ENCODE results near the gene DLGAP1. TPM values are rescaled to one million over a fixed set of nuclear protein-coding genes. Genes with fewer than 3 reads are reported as not detected.
A peak's percentile ranks its signal among the peaks of the same experiment; 100 is the strongest.

The DLGAP1 gene
- total and polyA plus RNA-seq, 4 donors, result 16.5 to 30.7 (median 29.7) TPM

DNA sequence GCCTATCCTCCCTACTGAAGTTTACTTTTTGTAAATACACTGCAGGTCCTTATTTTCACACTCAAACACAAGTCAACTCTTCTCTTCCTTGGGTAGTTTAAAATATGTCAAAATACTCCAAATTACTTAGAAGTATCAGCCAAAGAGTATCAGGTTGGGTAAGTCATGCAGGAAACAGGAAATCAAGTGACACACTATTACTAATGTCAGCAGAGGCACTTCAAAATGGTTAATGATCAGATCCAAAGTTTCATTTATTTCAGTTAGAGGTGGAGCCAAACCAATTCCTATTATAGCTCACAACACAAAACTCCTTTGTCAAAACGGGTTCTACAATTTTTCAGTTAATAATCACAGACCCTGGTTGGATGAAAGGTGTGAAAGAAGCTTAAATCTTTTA lies 54.2 kb downstream of the DLGAP1 start:
- no peak for DNase-seq (ENCODE audit: low read depth in 4 of 6, low spot score in 6 of 6)
- no peak overlapping the region for H3K27ac ChIP-seq (ENCODE audit: low read depth, low read length)
- no peaks in the 10 kb centered on the region for H3K27me3 ChIP-seq (ENCODE audit: control insufficient read depth, insufficient read depth, low read length)
- no CpG with 5 or more reads among the region's 1 CpG for WGBS (ENCODE audit: insufficient coverage)
- H3K9me3 ChIP-seq (ENCODE audit: control insufficient read depth, insufficient read depth, low read length), result no peaks in the 10 kb centered on the region
- no peak overlapping the region for H3K4me3 ChIP-seq (ENCODE audit: low read depth, low read length)
- H3K36me3 ChIP-seq (ENCODE audit: control insufficient read depth, insufficient read depth, low read length), result no peaks in the 10 kb centered on the region
- no peaks in the 10 kb centered on the region for H3K4me1 ChIP-seq (ENCODE audit: control insufficient read depth, insufficient read depth, low read length)

DNA sequence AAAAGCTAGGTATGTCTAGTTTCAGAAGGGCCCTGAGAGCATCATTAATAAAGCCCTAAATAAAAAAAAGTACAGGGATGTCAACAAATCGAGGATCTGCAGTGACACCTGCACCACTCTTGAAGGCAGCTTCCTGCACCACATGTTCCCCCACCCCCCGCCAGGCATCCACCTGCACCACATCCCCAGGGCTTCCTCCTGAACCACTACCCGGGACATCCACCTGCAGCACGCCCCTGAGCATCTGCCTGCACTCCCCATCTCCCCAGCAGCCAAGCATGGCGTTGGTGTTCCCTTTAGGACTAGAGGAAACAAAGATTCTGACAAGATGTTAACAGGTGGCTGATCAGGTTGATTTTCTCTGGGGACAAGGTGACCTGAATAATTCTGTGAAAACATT lies 55.2 kb downstream of the DLGAP1 start:
- Histone ChIP-seq H3K27me3 (ENCODE audit: control insufficient read depth, insufficient read depth, low read length) (no peaks in the 10 kb centered on the region), H3K27ac (ENCODE audit: low read depth, low read length) (no peak overlapping the region), H3K4me1 (ENCODE audit: control insufficient read depth, insufficient read depth, low read length) (no peaks in the 10 kb centered on the region), H3K4me3 (ENCODE audit: low read depth, low read length) (no peak overlapping the region), H3K36me3 (ENCODE audit: control insufficient read depth, insufficient read depth, low read length) (no peaks in the 10 kb centered on the region), H3K9me3 (ENCODE audit: control insufficient read depth, insufficient read depth, low read length) (no peaks in the 10 kb centered on the region)
- 100% methylated on average over 2 of the region's 5 CpGs for WGBS (ENCODE audit: insufficient coverage)
- no peak for DNase-seq (ENCODE audit: low read depth in 4 of 6, low spot score in 6 of 6)

DNA sequence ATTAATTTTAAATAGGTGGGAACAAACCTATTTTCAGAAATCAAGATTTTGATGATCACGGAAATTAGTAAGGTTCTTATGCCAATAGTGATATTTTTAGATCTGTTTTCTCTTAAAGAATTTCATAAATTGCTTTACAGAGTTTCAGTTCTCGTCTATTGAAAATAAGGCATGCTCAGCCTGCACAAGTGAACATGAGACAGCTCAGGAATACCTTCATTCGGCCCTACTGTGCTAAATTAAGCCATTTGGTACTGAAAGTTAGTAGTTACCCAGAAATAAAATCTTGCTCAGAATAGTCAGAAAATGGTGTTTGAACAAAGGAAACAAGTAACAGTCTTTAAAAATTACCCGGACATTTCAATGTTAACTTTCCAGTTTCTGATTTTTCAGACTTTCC lies 60.4 kb downstream of the DLGAP1 start:
- Histone ChIP-seq H3K36me3 (ENCODE audit: control insufficient read depth, insufficient read depth, low read length) (no peaks in the 10 kb centered on the region), H3K4me3 (ENCODE audit: low read depth, low read length) (no peak overlapping the region), H3K9me3 (ENCODE audit: control insufficient read depth, insufficient read depth, low read length) (no peaks in the 10 kb centered on the region), H3K27ac (ENCODE audit: low read depth, low read length) (no peak overlapping the region), H3K27me3 (ENCODE audit: control insufficient read depth, insufficient read depth, low read length) (no peaks in the 10 kb centered on the region), H3K4me1 (ENCODE audit: control insufficient read depth, insufficient read depth, low read length) (no peaks in the 10 kb centered on the region)
- no peak for DNase-seq (ENCODE audit: low read depth in 4 of 6, low spot score in 6 of 6)
- 90% methylated on average over 2 of the region's 4 CpGs for WGBS (ENCODE audit: insufficient coverage)

DNA sequence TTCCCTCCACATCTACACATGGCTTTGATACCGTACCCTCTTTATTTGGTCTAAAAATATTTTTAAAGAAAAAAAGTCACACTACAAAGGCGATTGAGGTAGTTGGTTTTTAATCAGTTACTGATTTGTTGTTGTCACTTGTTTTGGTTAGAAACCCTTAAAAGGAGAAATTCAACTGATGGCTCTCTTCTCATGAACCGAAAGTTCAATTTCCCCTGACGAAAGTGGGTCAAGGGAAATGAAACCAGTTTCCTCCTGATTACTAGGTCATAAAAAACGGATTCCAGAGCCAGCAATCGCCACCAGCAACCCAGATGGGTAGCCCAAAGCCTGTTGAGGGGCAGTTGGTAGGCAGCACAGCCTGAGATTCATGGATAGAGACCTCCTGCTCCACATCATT lies 63.2 kb downstream of the DLGAP1 start:
- no peak overlapping the region for H3K4me3 ChIP-seq (ENCODE audit: low read depth, low read length)
- DNase-seq (ENCODE audit: low read depth in 4 of 6, low spot score in 6 of 6), result no peak
- 100% methylated on average over 1 of the region's 6 CpGs for WGBS (ENCODE audit: insufficient coverage)

DNA sequence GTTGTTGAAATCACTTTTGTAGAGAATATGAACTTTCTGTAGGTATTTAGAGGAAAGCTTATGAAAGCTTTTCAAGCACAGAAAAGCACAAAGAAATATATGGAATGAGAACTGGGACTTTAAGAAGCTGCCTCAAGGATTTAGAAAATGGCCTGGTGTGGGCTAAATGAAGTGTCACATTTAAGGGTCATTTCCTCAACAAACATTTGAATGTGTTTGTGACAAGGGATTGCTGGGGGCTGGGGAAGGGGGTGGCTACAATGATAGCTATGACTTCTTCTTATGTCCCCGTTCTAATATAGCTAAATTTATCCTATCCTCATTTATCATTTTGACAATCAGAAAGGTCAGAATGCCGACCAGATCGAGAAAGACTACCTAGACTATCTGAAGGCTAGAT lies 69.2 kb downstream of the DLGAP1 start:
- H3K27ac ChIP-seq (ENCODE audit: low read depth, low read length), result no peak overlapping the region
- 67% methylated on average over 3 of the region's 3 CpGs for WGBS (ENCODE audit: insufficient coverage)

More for the DNA sequence above, 63.2 kb downstream of the DLGAP1 start:
- Histone ChIP-seq H3K36me3 (ENCODE audit: control insufficient read depth, insufficient read depth, low read length) (no peaks in the 10 kb centered on the region), H3K4me1 (ENCODE audit: control insufficient read depth, insufficient read depth, low read length) (no peaks in the 10 kb centered on the region), H3K9me3 (ENCODE audit: control insufficient read depth, insufficient read depth, low read length) (no peaks in the 10 kb centered on the region), H3K27me3 (ENCODE audit: control insufficient read depth, insufficient read depth, low read length) (no peaks in the 10 kb centered on the region), H3K27ac (ENCODE audit: low read depth, low read length) (no peak overlapping the region)

DNA sequence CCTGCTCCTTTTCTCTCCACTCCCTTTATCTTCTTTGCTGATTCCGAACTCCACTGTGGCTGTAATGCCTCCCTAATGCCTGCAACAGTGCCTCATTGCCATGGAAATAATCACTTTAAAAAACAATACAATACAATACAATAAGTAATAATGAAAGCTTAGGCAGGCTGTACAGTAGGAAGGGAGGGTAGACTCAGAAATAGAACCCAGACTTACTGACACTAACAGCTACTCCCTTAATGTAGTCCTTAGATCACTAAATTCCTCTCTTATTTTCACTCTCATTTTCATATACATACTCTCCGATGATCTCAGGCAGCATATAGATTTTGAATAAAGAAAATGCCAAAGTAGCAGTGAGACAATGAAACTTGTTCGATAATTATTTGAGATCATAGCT lies 70.2 kb downstream of the DLGAP1 start:
- H3K36me3 ChIP-seq (ENCODE audit: control insufficient read depth, insufficient read depth, low read length), result no peaks in the 10 kb centered on the region
- peak in 1 of 6 donors; percentile 45 for DNase-seq (ENCODE audit: low read depth in 4 of 6, low spot score in 6 of 6)
- no peak overlapping the region for H3K4me3 ChIP-seq (ENCODE audit: low read depth, low read length)
- no CpG with 5 or more reads among the region's 3 CpGs for WGBS (ENCODE audit: insufficient coverage)
- no peaks in the 10 kb centered on the region for H3K27me3 ChIP-seq (ENCODE audit: control insufficient read depth, insufficient read depth, low read length)
- H3K9me3 ChIP-seq (ENCODE audit: control insufficient read depth, insufficient read depth, low read length), result no peaks in the 10 kb centered on the region
- no peak overlapping the region for H3K27ac ChIP-seq (ENCODE audit: low read depth, low read length)
- H3K4me1 ChIP-seq (ENCODE audit: control insufficient read depth, insufficient read depth, low read length), result no peaks in the 10 kb centered on the region

More for the DNA sequence above, 69.2 kb downstream of the DLGAP1 start:
- Histone ChIP-seq H3K36me3 (ENCODE audit: control insufficient read depth, insufficient read depth, low read length) (no peaks in the 10 kb centered on the region), H3K27me3 (ENCODE audit: control insufficient read depth, insufficient read depth, low read length) (no peaks in the 10 kb centered on the region), H3K9me3 (ENCODE audit: control insufficient read depth, insufficient read depth, low read length) (no peaks in the 10 kb centered on the region), H3K4me1 (ENCODE audit: control insufficient read depth, insufficient read depth, low read length) (no peaks in the 10 kb centered on the region), H3K4me3 (ENCODE audit: low read depth, low read length) (no peak overlapping the region)
- DNase-seq (ENCODE audit: low read depth in 4 of 6, low spot score in 6 of 6), result no peak

DNA sequence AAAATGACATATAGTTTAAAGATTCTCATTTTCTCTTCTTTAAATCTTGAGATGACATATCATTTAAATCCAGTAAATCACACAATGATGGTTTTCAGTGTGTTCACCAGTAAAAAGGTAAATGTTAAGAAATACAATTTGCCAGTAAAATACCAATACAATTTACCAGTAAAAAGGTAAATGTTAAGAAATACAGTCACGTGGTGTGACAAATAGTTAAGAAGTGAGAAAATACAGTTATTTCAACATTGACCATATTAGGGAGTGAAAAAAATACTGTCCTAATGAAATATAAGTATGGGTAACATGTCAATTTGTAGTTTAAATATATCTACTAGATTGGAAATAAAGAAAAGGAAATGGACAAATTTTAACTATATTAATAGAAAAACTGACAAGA lies 80.5 kb downstream of the DLGAP1 start:
- H3K4me3 ChIP-seq (ENCODE audit: low read depth, low read length), result no peak overlapping the region

DNA sequence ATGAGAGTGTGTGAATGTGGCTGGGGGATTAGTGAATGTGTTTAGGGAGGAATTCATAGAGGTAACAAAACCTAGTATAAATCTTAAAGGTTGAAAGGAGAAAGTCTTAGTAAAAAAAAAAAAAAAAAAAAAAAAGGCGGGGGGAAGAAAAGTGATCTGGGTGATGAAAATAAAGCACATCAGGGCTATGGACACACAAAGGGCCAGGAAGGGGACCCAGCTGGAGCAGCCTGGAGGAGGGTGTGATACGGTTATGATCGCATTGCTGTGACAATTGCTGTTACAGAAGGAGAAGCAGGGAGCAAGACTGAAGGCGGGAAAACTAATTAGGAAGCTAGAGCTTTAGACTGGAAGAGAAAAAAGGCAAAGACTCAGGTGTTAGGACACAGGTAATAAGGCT lies 85.4 kb downstream of the DLGAP1 start:
- Histone ChIP-seq H3K9me3 (ENCODE audit: control insufficient read depth, insufficient read depth, low read length) (no peaks in the 10 kb centered on the region), H3K27me3 (ENCODE audit: control insufficient read depth, insufficient read depth, low read length) (no peaks in the 10 kb centered on the region), H3K4me1 (ENCODE audit: control insufficient read depth, insufficient read depth, low read length) (no peaks in the 10 kb centered on the region), H3K36me3 (ENCODE audit: control insufficient read depth, insufficient read depth, low read length) (no peaks in the 10 kb centered on the region), H3K27ac (ENCODE audit: low read depth, low read length) (no peak overlapping the region), H3K4me3 (ENCODE audit: low read depth, low read length) (no peak overlapping the region)
- WGBS (ENCODE audit: insufficient coverage), result 58% methylated on average over 4 of the region's 4 CpGs
- DNase-seq (ENCODE audit: low read depth in 4 of 6, low spot score in 6 of 6), result no peak

More for the DNA sequence above, 80.5 kb downstream of the DLGAP1 start:
- WGBS (ENCODE audit: insufficient coverage), result no CpG with 5 or more reads among the region's 1 CpG
- DNase-seq (ENCODE audit: low read depth in 4 of 6, low spot score in 6 of 6), result no peak
- no peaks in the 10 kb centered on the region for H3K27me3 ChIP-seq (ENCODE audit: control insufficient read depth, insufficient read depth, low read length)
- no peaks in the 10 kb centered on the region for H3K9me3 ChIP-seq (ENCODE audit: control insufficient read depth, insufficient read depth, low read length)
- no peaks in the 10 kb centered on the region for H3K36me3 ChIP-seq (ENCODE audit: control insufficient read depth, insufficient read depth, low read length)
- H3K27ac ChIP-seq (ENCODE audit: low read depth, low read length), result no peak overlapping the region
- no peaks in the 10 kb centered on the region for H3K4me1 ChIP-seq (ENCODE audit: control insufficient read depth, insufficient read depth, low read length)

DNA sequence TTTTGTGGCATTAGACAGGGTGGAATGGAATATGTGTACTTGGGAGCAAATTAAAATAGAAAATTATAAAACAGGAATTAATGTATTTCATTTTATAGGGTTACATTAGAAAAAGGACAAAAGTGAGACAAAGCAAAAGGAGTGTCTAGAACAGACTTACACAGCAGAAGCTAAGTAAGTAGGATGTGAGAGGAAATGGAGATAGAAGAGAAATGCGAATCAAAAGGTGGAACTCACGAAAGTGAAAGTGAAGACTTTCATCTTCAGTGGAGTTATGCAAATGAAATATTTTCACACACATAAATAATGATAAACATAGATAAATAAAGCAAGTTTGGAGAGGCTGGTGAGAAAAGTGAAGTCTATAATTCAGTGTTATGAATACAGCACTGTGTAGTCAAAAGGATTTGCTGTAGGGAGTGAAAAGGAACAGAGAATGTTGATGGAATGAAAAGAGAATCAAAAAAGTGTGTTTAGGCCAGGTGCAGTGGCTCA lies 94.8 kb downstream of the DLGAP1 start:
- Histone ChIP-seq H3K27me3 (ENCODE audit: control insufficient read depth, insufficient read depth, low read length) (no peaks in the 10 kb centered on the region), H3K27ac (ENCODE audit: low read depth, low read length) (no peak overlapping the region), H3K36me3 (ENCODE audit: control insufficient read depth, insufficient read depth, low read length) (no peaks in the 10 kb centered on the region), H3K4me3 (ENCODE audit: low read depth, low read length) (no peak overlapping the region), H3K9me3 (ENCODE audit: control insufficient read depth, insufficient read depth, low read length) (no peaks in the 10 kb centered on the region), H3K4me1 (ENCODE audit: control insufficient read depth, insufficient read depth, low read length) (peaks cover 3% of the 10 kb centered on the region)
- DNase-seq (ENCODE audit: low read depth in 4 of 6, low spot score in 6 of 6), result no peak
- no CpG with 5 or more reads among the region's 2 CpGs for WGBS (ENCODE audit: insufficient coverage)

DNA sequence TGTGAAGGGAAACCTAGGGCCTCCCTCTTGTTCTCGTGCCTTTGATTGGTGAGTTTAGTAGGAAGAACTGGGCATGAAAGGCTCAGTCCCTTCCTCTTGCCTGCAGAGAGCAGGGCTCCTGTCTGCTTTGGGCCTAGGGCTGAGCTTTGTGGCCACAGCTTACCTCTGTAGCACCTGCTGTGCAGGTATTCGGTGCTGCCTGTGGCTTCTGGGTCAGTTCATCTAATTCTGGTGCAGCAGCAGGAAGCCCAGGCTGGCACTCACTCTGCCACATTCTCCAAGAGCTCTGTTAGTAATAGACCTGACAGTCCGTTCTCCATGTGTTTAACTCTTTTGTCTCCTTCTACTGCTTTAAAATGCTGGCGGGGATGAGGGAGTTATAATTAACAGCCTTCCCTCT lies 96.5 kb downstream of the DLGAP1 start:
- no peaks in the 10 kb centered on the region for H3K9me3 ChIP-seq (ENCODE audit: control insufficient read depth, insufficient read depth, low read length)
- no peaks in the 10 kb centered on the region for H3K36me3 ChIP-seq (ENCODE audit: control insufficient read depth, insufficient read depth, low read length)
- no peak overlapping the region for H3K4me3 ChIP-seq (ENCODE audit: low read depth, low read length)
- DNase-seq (ENCODE audit: low read depth in 4 of 6, low spot score in 6 of 6), result peak in 1 of 6 donors; percentile 18
- peaks cover 3% of the 10 kb centered on the region for H3K4me1 ChIP-seq (ENCODE audit: control insufficient read depth, insufficient read depth, low read length)
- no peaks in the 10 kb centered on the region for H3K27me3 ChIP-seq (ENCODE audit: control insufficient read depth, insufficient read depth, low read length)
- WGBS (ENCODE audit: insufficient coverage), result 0% methylated on average over 1 of the region's 4 CpGs
- no peak overlapping the region for H3K27ac ChIP-seq (ENCODE audit: low read depth, low read length)

Measured in spinal cord (tissue), 10 donors.